Kidney capillary endothelial cell (primary cell): Measurements from ENCODE around the gene VGLL4.
A peak's percentile ranks its signal among the peaks of the same experiment; 100 is the strongest.

Source experiments
- DNase-seq: peaks from one replicate; pipeline ENCODE4 v3.0.0-alpha.2; 2018; ENCODE audit warnings: low spot score

Gene VGLL4

DNA sequence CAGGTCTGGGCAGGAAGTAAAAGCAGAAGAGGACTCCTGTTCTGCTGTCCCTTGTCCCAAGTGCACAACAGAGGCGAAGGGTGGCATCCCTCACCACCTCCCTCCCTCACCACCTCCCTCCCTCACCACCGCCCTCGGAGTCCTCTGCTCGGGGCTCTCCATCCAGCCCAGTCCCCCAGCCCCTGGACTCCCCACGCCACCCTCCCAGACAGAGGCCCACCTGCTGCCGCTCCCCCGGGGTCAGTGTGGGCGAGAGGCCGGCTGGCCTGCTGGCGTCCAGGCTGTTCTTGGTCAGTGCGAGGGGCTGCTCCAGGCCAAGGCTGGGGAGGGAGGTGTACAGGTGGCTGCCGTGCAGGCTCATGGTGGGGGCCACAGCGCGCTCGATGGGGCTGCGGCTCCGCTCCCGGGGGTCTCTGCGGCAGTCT is 79.1 kb downstream of the VGLL4 start:
- no peak for DNase-seq

- no peak for DNase-seq
These were observed 79.9 kb downstream of the VGLL4 start for GRCh38 chr3:11563865-11564185.

DNA sequence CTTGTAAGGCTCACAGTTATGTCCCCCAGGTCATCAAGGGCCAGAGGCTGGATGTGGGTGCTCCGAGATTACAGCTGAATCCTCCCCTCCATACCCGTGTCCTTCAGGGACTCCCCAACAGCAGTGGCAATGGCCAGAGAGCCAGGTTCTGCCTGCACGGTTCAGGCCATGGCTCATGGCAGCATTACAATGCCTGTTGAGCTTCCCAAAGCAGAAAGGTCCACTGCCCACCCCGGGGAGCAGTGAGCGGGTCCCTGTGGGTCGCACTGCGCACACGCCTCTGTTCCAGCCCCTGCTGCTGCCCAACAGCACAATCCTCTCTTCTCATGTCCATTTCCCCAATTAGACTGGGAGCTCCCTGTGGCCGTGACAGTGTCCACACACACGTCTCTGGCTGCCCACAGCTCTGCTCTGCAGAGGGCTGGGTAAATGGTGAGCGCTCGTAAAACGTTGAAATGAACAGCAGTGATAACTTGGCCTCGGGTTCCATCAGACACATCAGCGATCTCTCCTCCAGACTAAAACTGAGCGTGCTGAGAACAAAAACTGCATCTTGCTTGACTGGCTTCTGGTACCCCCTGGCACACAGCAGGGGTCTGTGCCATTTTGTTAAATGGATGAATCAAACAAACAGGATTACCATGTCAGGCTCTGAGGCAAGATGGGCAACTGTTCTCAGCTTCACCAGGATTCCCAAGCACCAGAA is 80.4 kb downstream of the VGLL4 start:
- no peak for DNase-seq

- DNase-seq = no peak
These were observed 81.3 kb downstream of the VGLL4 start for GRCh38 chr3:11562277-11562881.

DNA sequence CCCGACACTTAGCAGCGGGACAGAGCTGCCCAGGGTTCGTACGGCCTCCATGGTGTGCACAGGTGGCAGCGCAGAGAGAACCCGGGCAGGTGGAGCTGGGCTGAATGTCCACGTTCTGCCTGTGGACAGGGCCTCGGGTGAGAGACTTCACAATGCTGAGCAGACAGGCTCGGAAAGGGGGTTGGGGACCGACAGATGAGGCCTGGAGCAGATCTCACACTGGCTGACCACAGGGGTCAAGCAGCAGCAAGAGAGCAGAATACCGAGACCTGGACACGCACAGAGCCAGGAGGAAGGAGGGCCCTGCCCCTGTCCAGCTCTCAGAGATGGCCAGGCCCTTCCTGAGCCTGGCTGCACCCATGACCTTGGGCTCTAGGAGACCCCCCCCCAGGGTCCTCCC is 83.0 kb downstream of the VGLL4 start:
- DNase-seq = no peak

GRCh38 chr3:11559816-11560633 is 83.7 kb downstream of the VGLL4 start:
- no peak for DNase-seq

DNA sequence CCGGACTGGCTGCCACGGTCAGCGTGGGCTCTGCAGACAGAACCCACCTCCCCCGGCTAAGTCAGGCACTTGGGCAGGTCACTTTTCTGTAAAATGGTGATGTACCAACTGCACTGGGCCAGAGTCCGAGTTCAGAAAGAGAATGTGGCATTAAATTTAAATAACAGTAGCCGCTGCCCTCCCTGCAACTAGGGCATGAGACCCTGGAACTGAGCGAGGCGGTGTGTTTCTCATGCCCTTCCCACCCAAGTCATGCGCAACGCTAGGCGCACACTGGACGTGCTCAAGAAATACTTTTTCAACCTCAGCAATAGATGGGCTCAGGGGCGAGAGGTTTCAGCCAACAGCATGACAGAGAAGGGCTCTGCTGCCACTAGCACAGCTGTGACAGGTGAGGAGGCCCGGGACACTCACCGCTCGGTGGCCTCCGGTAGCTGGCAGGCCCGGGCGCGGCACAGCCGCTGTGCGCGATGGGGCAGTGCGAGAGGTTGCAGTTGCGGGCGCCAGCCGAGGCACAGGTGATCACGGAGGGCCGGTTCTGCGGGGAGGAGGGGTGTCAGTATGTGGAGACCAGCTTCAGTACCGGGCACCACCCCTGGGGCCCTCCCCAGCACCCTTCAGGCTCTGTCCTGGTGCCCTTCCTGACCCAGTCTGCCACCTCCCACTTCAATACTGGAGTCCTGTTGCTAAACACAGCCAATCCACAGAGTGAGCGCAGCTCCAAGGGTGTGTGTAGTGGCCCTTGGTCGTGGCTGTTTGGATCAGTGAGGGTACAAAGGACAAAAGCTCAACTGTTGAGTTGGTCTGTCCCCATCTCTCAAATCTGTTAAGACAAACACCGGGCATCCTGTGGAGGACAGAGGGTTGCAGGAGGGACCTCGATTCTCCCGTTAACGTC is 84.5 kb downstream of the VGLL4 start:
- DNase-seq = no peak

DNA sequence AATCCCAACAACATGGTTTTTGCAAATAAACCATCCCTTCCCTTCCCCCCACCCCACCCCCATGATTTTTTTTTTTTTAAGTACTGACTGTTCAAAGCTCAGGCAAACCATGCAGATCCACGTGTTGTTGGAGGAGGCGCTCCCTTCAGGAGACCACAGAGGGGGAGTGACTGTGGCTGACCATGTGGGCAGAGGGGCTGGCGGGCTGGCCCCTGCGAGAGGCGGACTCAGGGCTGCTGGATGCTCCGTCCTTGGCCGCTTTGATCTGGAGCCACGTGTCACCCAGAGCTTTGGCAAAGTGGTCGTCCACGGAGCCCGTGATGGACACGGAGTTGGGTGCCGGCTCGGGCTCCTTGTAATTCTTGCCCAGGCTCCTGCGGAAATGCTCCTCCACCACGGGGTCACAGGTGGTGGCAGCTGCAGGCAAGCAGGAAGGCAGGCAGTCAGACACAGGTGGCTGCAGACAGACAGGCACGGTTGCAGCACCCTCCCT is 85.3 kb downstream of the VGLL4 start:
- DNase-seq = no peak

DNA sequence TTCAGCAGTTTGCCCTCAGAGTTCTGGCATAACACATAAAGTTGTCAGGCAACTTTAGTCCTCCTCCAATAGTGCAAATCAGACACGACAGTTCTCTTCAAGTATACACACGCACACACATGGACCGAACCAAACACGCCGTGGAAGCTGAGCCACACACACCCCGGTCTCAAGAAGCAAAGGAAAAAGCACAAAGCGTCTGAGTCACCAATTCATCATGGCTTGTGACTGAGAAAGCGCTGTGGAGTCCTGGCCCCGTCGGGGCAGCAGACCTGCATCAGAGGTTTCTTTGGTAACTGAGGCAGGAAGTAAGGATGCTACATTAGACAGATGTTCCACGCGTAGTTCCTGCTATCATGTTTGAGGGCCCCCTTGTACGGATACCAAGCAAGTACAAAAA is 85.7 kb downstream of the VGLL4 start:
- DNase-seq = peak; percentile 90

GRCh38 chr3:11556851-11557644 is 86.7 kb downstream of the VGLL4 start:
- no peak for DNase-seq

GRCh38 chr3:11555881-11556633 is 87.7 kb downstream of the VGLL4 start:
- DNase-seq = no peak

GRCh38 chr3:11555211-11555782 is 88.4 kb downstream of the VGLL4 start:
- no peak for DNase-seq

GRCh38 chr3:11554666-11555065 is 89.0 kb downstream of the VGLL4 start:
- DNase-seq = no peak

- DNase-seq = no peak
These were observed 89.5 kb downstream of the VGLL4 start for GRCh38 chr3:11554236-11554610.

DNA sequence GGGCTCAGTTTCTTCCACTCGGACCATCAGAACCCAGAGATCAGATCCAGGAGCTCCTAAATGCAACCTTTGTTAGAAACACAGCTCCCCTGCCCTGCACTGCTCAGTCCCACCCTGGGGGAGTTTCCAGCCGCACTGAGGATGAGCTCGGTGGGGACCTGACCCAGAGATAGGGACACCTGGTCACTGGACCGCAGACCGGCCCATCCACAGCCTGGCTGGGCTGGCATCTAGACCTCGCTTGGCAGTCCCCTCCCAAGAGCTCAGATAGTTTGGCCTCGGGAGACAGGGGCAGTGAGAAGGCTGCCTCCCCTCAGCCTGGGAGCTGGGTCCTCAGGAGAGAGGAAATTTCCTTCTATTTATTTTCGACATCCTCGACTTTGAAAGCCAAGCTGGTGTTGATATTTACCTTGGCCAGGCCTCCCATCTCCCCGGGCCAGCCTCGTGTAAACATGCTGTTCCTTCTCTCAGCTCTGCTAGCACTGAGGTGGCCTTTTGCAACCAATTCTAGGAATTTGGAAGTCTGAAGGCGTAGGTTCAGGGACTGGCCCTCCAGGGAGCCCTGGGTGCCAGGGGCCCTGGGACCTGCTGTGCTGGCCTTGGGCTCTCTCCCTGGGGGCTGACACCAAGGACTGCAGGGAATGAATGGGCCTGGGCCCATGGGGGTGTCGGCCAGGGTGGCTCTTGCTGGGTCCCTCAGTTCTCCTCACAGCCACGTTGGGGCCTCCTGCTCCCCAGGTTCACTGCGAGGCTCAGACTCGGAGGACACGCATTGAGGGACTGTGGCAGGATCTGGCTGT is 90.1 kb downstream of the VGLL4 start:
- DNase-seq = no peak

DNA sequence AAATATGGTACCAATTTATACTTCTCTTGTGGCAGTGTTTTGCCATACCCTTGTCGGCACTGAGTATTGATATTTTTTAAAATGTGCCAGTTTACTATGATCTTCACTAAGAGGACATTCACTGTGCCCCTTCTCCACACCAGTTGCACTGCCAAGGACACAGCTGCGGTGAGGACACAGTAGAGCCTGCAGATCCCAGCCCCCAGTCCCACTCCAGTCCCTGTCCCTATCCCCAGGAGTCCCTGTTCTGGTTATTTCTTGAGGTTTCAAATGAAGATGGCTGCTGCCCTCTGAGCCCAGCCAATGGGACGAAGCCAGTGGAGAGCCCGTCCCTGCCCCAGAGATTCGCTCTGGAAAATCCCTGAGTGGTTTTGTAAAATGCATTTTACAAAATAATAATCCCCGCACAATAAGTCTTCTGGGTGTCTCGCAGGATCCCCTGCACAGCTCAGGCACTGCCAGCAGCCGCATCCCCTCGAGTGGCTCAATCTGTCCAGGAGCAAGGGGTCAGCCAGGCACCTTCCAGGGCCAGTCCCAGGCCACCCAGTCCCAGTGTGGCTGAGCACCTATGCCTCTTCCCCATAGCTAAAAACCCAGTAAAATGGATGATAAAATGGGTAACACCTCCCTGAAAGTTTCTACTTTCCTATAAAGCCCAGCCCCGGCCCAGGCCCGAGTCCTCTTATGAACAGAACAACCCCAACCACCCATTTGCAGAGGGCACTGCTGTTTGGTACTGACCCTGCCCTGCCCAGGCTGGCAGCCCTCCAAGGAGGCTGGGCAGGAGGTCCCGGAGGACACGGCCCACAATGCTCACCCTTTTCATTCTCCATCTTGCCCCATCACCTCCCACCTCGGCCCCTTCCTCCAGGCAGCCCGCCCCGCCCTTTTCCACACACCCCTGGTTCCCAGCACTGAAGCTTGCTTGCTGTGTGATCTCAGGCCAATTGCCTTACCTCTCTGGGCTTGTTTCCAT is 91.1 kb downstream of the VGLL4 start:
- DNase-seq = no peak

GRCh38 chr3:11551036-11551435 is 92.7 kb downstream of the VGLL4 start:
- no peak for DNase-seq

GRCh38 chr3:11549580-11550140 is 94.1 kb downstream of the VGLL4 start:
- no peak for DNase-seq
